Stomach (tissue), 9 donors: ENCODE measurements around the gene BMPR1B. TPM values are rescaled to one million over a fixed set of nuclear protein-coding genes. Genes with fewer than 3 reads are reported as not detected.

Experiments used
- DNase-seq, 2 donors: peaks; one replicate each; pipeline versions ENCODE4 v3.0.0 to v3.0.0-alpha.2; 2013 to 2019
- H3K27ac ChIP-seq, 5 donors: fragments of 200-600 bp in 4 of 5; sonication (generic) in 4 of 5; one replicate each; pipeline ENCODE4 v1.5.1; 2013 to 2019; ENCODE audit warnings: mild to moderate bottlenecking in 1 of 5, moderate library complexity in 1 of 5
- H3K27me3 ChIP-seq, 3 donors: fragments of 200-600 bp; sonication (generic); one replicate each; pipeline ENCODE4 v1.5.1; 2017 to 2019; ENCODE audit warnings: mixed run types in 1 of 3
- H3K36me3 ChIP-seq, 4 donors: fragments of 200-600 bp; sonication (generic); 1 replicate in 3 of 4; 2 replicates in 1 of 4; pipeline ENCODE4 v1.5.1; 2016 to 2019
- H3K4me1 ChIP-seq, 4 donors: fragments of 200-600 bp; sonication (generic); one replicate each; pipeline ENCODE4 v1.5.1; 2016 to 2019
- H3K4me3 ChIP-seq, 4 donors: fragments of 200-600 bp; sonication (generic) in 3 of 4; one replicate each; pipeline ENCODE4 v1.5.1; 2016 to 2019; ENCODE audit warnings: mild to moderate bottlenecking in 1 of 4
- H3K9me3 ChIP-seq, 4 donors: fragments of 200-600 bp; sonication (generic); one replicate each; pipeline ENCODE4 v1.5.1; 2016 to 2019
- EP300 ChIP-seq: sonication (generic); formaldehyde crosslinking; IDR thresholded peaks from one replicate; pipeline ENCODE4 v1.6.1; 2017; ENCODE audit warnings: antibody characterized with exemption
- POLR2A ChIP-seq, 4 donors: fragments of 450-650 bp; IDR thresholded peaks; one replicate each; pipeline ENCODE4 v1.6.1; 2016; ENCODE audit warnings: antibody characterized with exemption in 4 of 4, control low read depth in 2 of 4, mild to moderate bottlenecking in 1 of 4, moderate library complexity in 1 of 4
- POLR2AphosphoS5 ChIP-seq, 3 donors: sonication (generic); formaldehyde crosslinking; IDR thresholded peaks; one replicate each; pipeline ENCODE4 v1.6.1; 2016; ENCODE audit warnings: antibody characterized with exemption in 3 of 3
- WGBS, 5 donors: extraction: QIAGEN DNeasy Blood & Tissue Kit in 3 of 5; methylation state at CpG; one replicate each; pipeline versions ENCODE4 v1.1.5 to v1.1.7; 2013 to 2018; 5-methylcytosine and 5-hydroxymethylcytosine counted together
- intact Hi-C: fragments of 100-400 bp; cut with DNase I; formaldehyde crosslinking; loops from one replicate; pipeline ENCODE4 v1.15.1; 2023; ENCODE audit warnings: low total_unique reads
- polyA plus RNA-seq, 3 donors: library from polyadenylated mRNA; stranded (reverse); fragments of 200-250 nt; gene quantifications; one replicate each; pipeline ENCODE4 v1.2.3, GENCODE V29; 2013
- total RNA-seq, 5 donors: library from RNA; depleted of rRNA; stranded (reverse); fragments of >200 nt; gene quantifications; one replicate each; pipeline versions ENCODE4 v1.1.0 to v1.2.3, GENCODE V29; 2014 to 2016
- TF ChIP-seq, protein P1 (sequence below), 7 experiments: fragments of 450-650 bp in 4 of 7; fragments of 200-600 bp in 3 of 7; sonication (generic) in 3 of 7; IDR thresholded peaks; one replicate each; pipeline ENCODE4 v1.5.1; 2016 to 2019; ENCODE audit warnings: antibody characterized with exemption in 7 of 7, control low read depth in 2 of 7, mild to moderate bottlenecking in 1 of 7
- donor health status: healthy with polysubstance abuse.
- donor health status: Bipolar disorder and iron deficiency.
- donor health status: healthy.

BMPR1B gene
- total and polyA plus RNA-seq, 8 donors = 0.37 to 29.8 (median 1.5) TPM; not detected in 1

DNA sequence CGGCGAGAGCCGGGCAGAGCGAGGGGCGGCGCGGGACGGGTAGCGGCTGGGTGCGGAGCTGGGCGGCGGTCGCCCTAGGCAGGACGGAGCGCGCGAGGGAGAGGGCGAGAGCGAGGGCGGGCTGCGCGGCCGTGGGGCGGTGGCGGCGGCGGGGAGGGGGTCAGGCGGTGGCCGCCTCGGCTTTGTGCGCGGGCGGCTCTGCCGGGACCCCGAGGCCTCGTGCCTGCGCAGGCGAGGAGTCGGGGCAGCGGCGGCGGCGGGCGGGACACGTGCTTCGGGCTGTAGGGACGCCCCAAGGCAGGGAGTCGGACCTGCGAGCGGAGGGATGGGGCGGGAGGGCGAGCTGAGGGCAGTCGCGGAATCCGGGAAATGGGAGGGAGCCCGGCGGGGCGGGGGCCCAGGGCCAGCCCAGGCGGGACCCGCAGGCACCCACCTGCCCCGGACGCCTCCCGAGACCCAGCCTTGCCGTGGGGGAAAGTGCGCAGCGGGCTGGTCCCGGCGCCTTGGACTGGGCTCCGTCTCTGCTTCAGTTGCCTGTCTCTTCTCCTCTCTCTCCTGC, 465 bp downstream of the BMPR1B start:
- Histone ChIP-seq H3K27me3 (peaks cover 0 to 65% (median 31%) of the 10 kb centered on the region in 3 donors), H3K36me3 (no peaks in the 10 kb centered on the region), H3K4me1 (peaks cover 5 to 20% (median 15%) of the 10 kb centered on the region in 4 donors), H3K27ac (peak overlapping the region in 4 of 5 donors; percentile 28 to 86 (median 56)), H3K4me3 (peak overlapping the region; percentile 51 to 65 (median 56)), H3K9me3 (no peaks in the 10 kb centered on the region)
- DNase-seq = peak in 1 of 2 donors; percentile 87
- WGBS, 5 donors = 0 to 2% (median 1%) methylated on average over 22 to 67 of the region's 69 CpGs
- intact Hi-C loops = no loop called here
- TF ChIP-seq POLR2A (IDR thresholded peaks at IDR 0.05) (no peak), POLR2AphosphoS5 (IDR thresholded peaks at IDR 0.05) (no peak), EP300 (no peak)
- TF ChIP-seq, protein P1, sequence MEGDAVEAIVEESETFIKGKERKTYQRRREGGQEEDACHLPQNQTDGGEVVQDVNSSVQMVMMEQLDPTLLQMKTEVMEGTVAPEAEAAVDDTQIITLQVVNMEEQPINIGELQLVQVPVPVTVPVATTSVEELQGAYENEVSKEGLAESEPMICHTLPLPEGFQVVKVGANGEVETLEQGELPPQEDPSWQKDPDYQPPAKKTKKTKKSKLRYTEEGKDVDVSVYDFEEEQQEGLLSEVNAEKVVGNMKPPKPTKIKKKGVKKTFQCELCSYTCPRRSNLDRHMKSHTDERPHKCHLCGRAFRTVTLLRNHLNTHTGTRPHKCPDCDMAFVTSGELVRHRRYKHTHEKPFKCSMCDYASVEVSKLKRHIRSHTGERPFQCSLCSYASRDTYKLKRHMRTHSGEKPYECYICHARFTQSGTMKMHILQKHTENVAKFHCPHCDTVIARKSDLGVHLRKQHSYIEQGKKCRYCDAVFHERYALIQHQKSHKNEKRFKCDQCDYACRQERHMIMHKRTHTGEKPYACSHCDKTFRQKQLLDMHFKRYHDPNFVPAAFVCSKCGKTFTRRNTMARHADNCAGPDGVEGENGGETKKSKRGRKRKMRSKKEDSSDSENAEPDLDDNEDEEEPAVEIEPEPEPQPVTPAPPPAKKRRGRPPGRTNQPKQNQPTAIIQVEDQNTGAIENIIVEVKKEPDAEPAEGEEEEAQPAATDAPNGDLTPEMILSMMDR (IDR thresholded peaks at IDR 0.05) = no peak

- H3K27me3 ChIP-seq = peaks cover 0 to 61% (median 30%) of the 10 kb centered on the region in 3 donors
- H3K36me3 ChIP-seq = no peaks in the 10 kb centered on the region
- H3K27ac ChIP-seq = peak overlapping the region in 3 of 5 donors; percentile 42 to 86 (median 70)
- H3K4me1 ChIP-seq = peaks cover 5 to 20% (median 15%) of the 10 kb centered on the region in 4 donors
- peak in 1 of 2 donors; percentile 43 for DNase-seq
- TF ChIP-seq POLR2AphosphoS5 (IDR thresholded peaks at IDR 0.05) = no peak
- TF ChIP-seq POLR2A (IDR thresholded peaks at IDR 0.05) = no peak
- TF ChIP-seq EP300 = no peak
- TF ChIP-seq, protein P1 (IDR thresholded peaks at IDR 0.05) = no peak
- intact Hi-C loops = no loop called here
- H3K9me3 ChIP-seq = no peaks in the 10 kb centered on the region
- WGBS, 5 donors = 18 to 24% (median 20%) methylated on average over 19 of the region's 19 CpGs
- peak overlapping the region; percentile 51 to 65 (median 56) for H3K4me3 ChIP-seq
Measured at GRCh38 chr4:94758700-94759399, 1.1 kb downstream of the BMPR1B start.

DNA sequence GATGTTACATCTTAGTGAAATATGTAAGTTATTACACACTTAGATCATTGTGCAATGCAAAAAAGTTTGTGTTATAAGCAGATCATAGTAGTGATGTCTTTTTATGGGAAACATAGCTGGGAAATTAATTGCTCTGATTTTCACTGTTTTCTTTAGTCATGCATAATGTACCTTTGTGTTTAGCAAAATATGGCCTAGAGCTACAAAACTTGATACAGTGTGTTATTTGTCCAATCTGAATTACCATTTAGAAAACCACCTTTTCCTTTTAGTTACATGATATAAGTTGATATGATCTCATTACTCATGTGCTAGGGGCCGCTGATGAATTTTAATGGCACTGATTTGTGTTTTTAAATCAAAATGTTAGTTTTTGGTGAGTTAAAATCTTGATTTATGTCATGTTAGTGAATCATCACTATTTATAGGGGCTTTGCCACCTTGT, 2.0 kb downstream of the BMPR1B start:
- H3K9me3 ChIP-seq = no peaks in the 10 kb centered on the region
- peaks cover 0 to 60% (median 32%) of the 10 kb centered on the region in 3 donors for H3K27me3 ChIP-seq
- H3K27ac ChIP-seq = no peak overlapping the region
- intact Hi-C loops = no loop called here
- DNase-seq = no peak
- no peak overlapping the region for H3K4me3 ChIP-seq
- 83 to 96% (median 94%) methylated on average over 1 of the region's 1 CpG for WGBS, 5 donors
- TF ChIP-seq, protein P1 (IDR thresholded peaks at IDR 0.05) = no peak
- no peak for TF ChIP-seq POLR2AphosphoS5 (IDR thresholded peaks at IDR 0.05)
- TF ChIP-seq EP300 = no peak
- no peak for TF ChIP-seq POLR2A (IDR thresholded peaks at IDR 0.05)
- no peaks in the 10 kb centered on the region for H3K36me3 ChIP-seq
- peaks cover 5 to 20% (median 15%) of the 10 kb centered on the region in 4 donors for H3K4me1 ChIP-seq

DNA sequence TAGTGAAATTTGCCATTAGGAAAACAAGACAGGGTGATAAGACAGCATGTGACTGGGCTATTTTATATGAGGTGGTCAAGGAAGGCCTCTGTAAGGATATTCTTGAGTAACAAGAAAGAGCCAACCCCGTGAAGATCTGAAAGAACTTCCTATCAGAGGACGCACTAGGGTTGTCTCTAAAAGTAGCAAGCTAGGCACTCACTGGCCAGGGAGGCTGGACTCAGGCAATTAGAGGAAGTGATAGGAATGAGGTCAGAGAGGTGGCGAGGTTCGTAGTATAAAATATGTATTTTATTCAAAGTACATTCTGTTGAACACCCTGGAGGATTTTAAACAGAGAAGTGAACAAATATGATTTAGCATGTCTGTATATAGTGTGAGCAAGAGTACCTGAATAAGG, 4.6 kb downstream of the BMPR1B start:
- TF ChIP-seq POLR2A (IDR thresholded peaks at IDR 0.05) (no peak), EP300 (no peak), POLR2AphosphoS5 (IDR thresholded peaks at IDR 0.05) (no peak)
- TF ChIP-seq, protein P1 (IDR thresholded peaks at IDR 0.05) = no peak
- H3K9me3 ChIP-seq = no peaks in the 10 kb centered on the region
- H3K4me1 ChIP-seq = peaks cover 5 to 19% (median 13%) of the 10 kb centered on the region in 4 donors
- no peak overlapping the region for H3K4me3 ChIP-seq
- DNase-seq = no peak
- H3K27ac ChIP-seq = no peak overlapping the region
- 82 to 92% (median 91%) methylated on average over 4 of the region's 4 CpGs for WGBS, 5 donors
- intact Hi-C loops = no loop called here
- H3K27me3 ChIP-seq = peaks cover 0 to 34% (median 16%) of the 10 kb centered on the region in 3 donors
- no peaks in the 10 kb centered on the region for H3K36me3 ChIP-seq
